KMS-11 (cell line): ENCODE results near the gene CDK14.

Experiments used
- H2AFZ ChIP-seq: fragments of 200-600 bp; sonication (generic); 2 replicates; pipeline ENCODE4 v1.6.1; 2016; ENCODE audit warnings: antibody characterized with exemption, mixed run types, low read depth
- H3K27ac ChIP-seq: fragments of 200-600 bp; sonication (generic); 2 replicates; pipeline ENCODE4 v1.6.1; 2016; ENCODE audit warnings: mild to moderate bottlenecking, mixed run types
- H3K27me3 ChIP-seq: fragments of 200-600 bp; sonication (generic); 2 replicates; pipeline ENCODE4 v1.6.1; 2017; ENCODE audit warnings: mild to moderate bottlenecking, low read depth, mixed run types, moderate library complexity; ENCODE audit not compliant: insufficient read depth
- H3K36me3 ChIP-seq: fragments of 200-600 bp; sonication (generic); 2 replicates; pipeline ENCODE4 v1.6.1; 2017; ENCODE audit warnings: mild to moderate bottlenecking, mixed run types; ENCODE audit not compliant: insufficient read depth
- H3K4me1 ChIP-seq: fragments of 200-600 bp; sonication (generic); 2 replicates; pipeline ENCODE4 v1.6.1; 2016; ENCODE audit warnings: mild to moderate bottlenecking, low read depth, mixed run types; ENCODE audit not compliant: poor library complexity, severe bottlenecking
- H3K4me2 ChIP-seq: fragments of 200-600 bp; sonication (generic); 2 replicates; pipeline ENCODE4 v1.7.0; 2016; ENCODE audit warnings: mild to moderate bottlenecking, mixed run types
- H3K4me3 ChIP-seq: fragments of 200-600 bp; sonication (generic); IDR thresholded peaks from 2 replicates; pipeline ENCODE4 v1.6.1; 2017; ENCODE audit warnings: low read depth, low read length, mixed read lengths; ENCODE audit not compliant: insufficient read depth
- H3K79me2 ChIP-seq: fragments of 200-600 bp; sonication (generic); 2 replicates; pipeline ENCODE4 v1.6.1; 2016; ENCODE audit warnings: low read depth, mixed run types; ENCODE audit not compliant: insufficient read depth
- H3K9ac ChIP-seq: fragments of 200-600 bp; sonication (generic); 2 replicates; pipeline ENCODE4 v1.6.1; 2016; ENCODE audit warnings: mild to moderate bottlenecking, mixed run types
- H4K20me1 ChIP-seq: fragments of 200-600 bp; sonication (generic); 2 replicates; pipeline ENCODE4 v1.6.1; 2016; ENCODE audit warnings: mild to moderate bottlenecking, mixed run types; ENCODE audit not compliant: insufficient read depth
- CTCF ChIP-seq: fragments of 200-600 bp; sonication (generic); conservative IDR thresholded peaks from 2 replicates; pipeline ENCODE4 v1.6.1; 2017; ENCODE audit warnings: low read depth, mild to moderate bottlenecking, antibody characterized with exemption, low read length, moderate library complexity, mixed read lengths

CDK14 gene

DNA sequence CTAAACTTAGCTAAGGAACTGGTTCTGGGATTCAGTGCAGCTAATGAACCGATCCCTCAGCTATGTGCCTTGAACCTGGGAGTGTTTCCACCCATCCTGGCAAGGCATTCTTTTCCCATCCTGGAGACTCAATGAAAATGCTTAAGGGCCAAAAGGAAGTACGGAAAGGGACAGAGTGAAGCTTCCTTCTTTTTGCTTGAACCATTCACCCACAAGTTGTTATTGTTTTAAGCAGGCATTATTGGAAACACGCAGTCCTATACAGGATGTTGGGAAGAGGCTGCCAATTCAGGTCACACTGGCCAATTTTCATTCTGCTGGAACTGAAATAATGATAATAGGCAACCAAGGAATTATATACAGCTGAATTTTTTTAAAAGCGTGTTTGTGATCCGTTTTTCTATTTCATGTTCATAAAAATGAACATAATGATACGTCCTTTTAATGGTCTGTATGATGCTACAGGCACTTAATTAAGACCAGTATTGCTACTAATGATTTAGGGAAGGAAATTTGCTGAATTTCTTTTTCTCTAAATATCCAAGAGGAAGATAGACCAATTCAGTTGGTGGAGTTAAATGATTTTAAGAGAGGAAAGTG is 610.3 kb downstream of the CDK14 start:
- no peak overlapping the region for H3K9ac ChIP-seq
- H3K4me3 ChIP-seq: no peak overlapping the region
- no peaks in the 10 kb centered on the region for H3K79me2 ChIP-seq
- H3K27me3 ChIP-seq: no peaks in the 10 kb centered on the region
- TF ChIP-seq CTCF: no peak
- H3K4me2 ChIP-seq: no peak overlapping the region
- no peaks in the 10 kb centered on the region for H3K4me1 ChIP-seq
- no peak overlapping the region for H2AFZ ChIP-seq
- peaks cover 6% of the 10 kb centered on the region; the same call in 1 of the 2 replicates for H3K36me3 ChIP-seq
- no peaks in the 10 kb centered on the region for H4K20me1 ChIP-seq
- no peak overlapping the region for H3K27ac ChIP-seq

GRCh38 chr7:91212582-91212981 is 616.5 kb downstream of the CDK14 start:
- no peak for TF ChIP-seq CTCF
- Histone ChIP-seq H3K27ac (no peak overlapping the region), H3K79me2 (no peaks in the 10 kb centered on the region), H3K4me2 (no peak overlapping the region), H3K36me3 (0 out of 2 replicates have a peak, but pooled peaks cover 5% of the 10 kb centered on the region), H4K20me1 (no peaks in the 10 kb centered on the region), H3K27me3 (no peaks in the 10 kb centered on the region), H2AFZ (no peak overlapping the region), H3K4me3 (no peak overlapping the region), H3K4me1 (no peaks in the 10 kb centered on the region), H3K9ac (no peak overlapping the region)

DNA sequence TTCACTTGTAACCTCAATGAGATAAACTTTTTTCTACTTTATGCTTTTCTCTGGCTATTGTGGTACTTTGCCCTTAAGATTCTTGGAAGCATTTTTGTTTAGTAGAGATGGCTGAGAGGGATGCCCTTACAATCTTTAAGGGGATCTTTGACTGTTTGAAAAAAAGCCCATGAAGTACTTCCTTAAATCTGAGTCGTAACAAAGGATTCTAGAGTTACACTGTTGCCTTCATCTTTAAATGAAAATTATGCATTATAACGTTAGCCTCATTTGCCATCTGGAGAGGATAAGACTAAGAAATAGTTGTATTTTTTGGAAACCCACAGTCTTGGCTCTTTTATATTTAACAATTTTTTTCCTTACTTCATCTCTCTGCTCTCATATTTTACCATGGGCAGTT is 630.3 kb downstream of the CDK14 start:
- Histone ChIP-seq H4K20me1 (no peaks in the 10 kb centered on the region), H3K9ac (no peak overlapping the region), H2AFZ (no peak overlapping the region), H3K36me3 (no peaks in the 10 kb centered on the region), H3K27me3 (no peaks in the 10 kb centered on the region), H3K4me2 (no peak overlapping the region), H3K27ac (no peak overlapping the region), H3K4me3 (no peak overlapping the region), H3K4me1 (no peaks in the 10 kb centered on the region), H3K79me2 (no peaks in the 10 kb centered on the region)
- TF ChIP-seq CTCF: no peak

GRCh38 chr7:91228327-91228726 is 632.2 kb downstream of the CDK14 start:
- no peaks in the 10 kb centered on the region for H3K79me2 ChIP-seq

More at GRCh38 chr7:91228327-91228726, 632.2 kb downstream of the CDK14 start:
- TF ChIP-seq CTCF: no peak
- no peak overlapping the region for H3K4me2 ChIP-seq
- H3K27me3 ChIP-seq: no peaks in the 10 kb centered on the region
- no peaks in the 10 kb centered on the region for H3K4me1 ChIP-seq
- H3K27ac ChIP-seq: no peak overlapping the region
- no peak overlapping the region for H3K9ac ChIP-seq
- no peak overlapping the region for H2AFZ ChIP-seq
- H3K4me3 ChIP-seq: no peak overlapping the region
- no peaks in the 10 kb centered on the region for H3K36me3 ChIP-seq
- no peaks in the 10 kb centered on the region for H4K20me1 ChIP-seq
